AML-193 (cell line): ENCODE measurements around the gene OLAH.
"Not testable (repeated sequence)": the region's sequence is repeated elsewhere in the genome, so short reads cannot be mapped to it uniquely, and the experiment has no call there.

Source experiments
- DNase-seq, 2 experiments: peaks; one replicate each; lab custom pipeline; 2025; lab: John Stamatoyannopoulos, UW

OLAH gene

DNA sequence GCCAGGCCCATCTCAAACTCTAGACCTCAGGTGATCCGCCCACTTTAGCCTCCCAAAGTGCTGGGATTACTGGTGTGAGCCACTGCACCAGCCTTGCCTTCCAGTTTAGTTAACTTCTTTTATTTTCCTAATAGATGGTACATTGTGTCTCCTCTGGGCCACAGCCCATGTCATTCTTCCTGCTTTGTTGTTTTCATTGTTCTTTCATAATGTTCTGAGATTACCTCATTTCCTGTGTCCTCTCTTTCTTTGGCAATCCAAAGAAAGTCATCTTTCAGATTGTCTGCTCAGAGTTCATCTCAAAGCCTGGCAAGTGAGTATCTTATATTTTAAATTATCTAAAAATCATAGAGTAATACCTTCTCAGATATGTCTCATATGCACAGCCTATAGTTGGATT is at the start of gene OLAH:
Gene OLAH, plus strand, starts transcription at position 270 of the 400 bp plus-strand sequence. CDS start 3,346 bp downstream, outside the sequence.
- no peak for DNase-seq

DNA sequence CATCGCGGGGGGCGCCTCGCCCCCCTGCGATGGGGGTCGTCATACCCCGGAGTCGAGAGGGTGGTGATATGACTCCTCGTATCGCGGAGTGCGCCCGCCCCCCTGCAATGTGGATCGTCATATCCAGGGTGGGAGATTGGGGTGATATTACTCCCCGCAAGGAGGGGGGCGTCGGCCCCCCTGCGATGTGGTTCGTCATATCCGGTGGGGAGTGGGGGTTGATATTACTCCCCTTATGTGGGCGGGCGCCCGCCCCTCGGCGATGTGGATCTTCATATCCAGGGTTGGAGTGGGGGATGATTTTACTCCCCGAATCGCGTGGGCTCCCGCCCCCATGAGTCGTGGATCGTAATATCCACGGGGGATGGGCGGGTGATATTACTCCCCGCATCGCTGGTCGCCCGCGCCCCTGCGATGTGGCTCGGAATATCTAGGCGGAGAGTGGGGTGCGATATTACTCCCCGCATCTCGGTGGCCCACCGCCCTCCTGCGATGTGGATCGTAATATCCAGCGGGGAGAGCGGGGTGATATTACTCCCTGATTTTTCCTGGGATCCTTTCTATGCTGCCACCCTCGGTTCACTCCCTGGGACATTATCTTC is 47.7 kb upstream of the OLAH start:
- DNase-seq: no peak

DNA sequence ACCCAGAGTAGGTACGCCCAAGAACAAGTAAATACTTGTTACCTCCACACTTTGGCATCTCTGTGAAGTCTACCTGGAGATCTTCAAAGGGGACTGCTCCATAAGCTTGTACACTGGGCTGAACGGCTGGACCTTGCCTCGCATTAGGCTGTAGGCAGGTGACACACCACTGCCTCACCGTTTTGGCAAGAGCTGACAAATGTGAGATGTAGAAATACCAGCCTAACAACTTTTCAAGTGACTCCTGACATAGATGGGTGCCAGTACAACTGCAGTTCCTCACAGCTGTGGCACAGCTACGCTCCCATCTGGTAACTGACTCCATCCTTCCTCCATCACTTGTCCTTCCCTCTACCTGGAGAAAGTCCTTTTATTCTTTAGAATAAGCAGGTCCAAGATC is 30.2 kb upstream of the OLAH start:
- not testable (repeated sequence) for DNase-seq

DNA sequence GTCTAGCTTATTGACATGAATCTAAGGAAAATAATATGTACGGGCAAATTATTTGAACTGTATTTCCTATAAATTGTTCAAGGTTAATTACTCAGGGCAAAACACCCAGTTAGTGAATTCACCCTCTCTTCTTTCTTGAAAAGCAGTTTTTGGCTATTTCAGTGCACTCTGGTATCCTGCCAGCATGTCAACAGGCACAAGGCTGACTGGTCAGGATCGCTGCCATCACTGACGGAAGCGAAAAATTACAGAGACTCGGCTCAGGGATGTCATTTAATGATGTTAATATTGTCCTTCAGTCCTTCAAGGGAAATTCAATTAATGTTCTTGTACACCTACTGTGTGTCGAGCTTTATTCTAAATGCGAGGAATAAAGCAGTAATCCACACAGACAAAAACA is 28.3 kb upstream of the OLAH start:
- no peak for DNase-seq

- DNase-seq: not testable (repeated sequence)
Observed at GRCh38 chr10:15020966-15021365, 22.8 kb upstream of the OLAH start.

GRCh38 chr10:15023079-15023478 is 20.7 kb upstream of the OLAH start:
- DNase-seq: not testable (repeated sequence)

GRCh38 chr10:15024017-15025004 is 19.4 kb upstream of the OLAH start:
- DNase-seq: not testable (repeated sequence)

GRCh38 chr10:15025040-15025439 is 18.7 kb upstream of the OLAH start:
- DNase-seq: not testable (repeated sequence)

DNA sequence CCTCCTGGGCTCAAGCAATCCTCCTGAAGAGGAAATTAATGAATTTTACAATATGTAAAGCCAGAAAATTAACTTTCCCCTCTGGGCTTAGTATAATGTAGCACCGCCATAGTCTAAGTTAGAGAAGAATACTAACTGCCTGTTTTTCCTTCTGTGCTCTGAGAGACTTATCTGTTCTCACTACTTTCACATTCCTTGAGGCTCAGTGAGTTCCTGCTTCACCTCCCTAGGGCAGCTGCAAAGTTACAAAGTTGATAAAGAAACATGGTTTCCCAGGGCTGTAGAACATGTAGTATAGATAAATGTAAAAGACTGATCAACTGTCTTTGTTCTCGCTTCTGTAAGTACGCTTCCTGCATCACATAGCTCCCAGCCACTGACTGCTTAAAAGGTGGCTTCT is 16.0 kb upstream of the OLAH start:
- no peak for DNase-seq

DNA sequence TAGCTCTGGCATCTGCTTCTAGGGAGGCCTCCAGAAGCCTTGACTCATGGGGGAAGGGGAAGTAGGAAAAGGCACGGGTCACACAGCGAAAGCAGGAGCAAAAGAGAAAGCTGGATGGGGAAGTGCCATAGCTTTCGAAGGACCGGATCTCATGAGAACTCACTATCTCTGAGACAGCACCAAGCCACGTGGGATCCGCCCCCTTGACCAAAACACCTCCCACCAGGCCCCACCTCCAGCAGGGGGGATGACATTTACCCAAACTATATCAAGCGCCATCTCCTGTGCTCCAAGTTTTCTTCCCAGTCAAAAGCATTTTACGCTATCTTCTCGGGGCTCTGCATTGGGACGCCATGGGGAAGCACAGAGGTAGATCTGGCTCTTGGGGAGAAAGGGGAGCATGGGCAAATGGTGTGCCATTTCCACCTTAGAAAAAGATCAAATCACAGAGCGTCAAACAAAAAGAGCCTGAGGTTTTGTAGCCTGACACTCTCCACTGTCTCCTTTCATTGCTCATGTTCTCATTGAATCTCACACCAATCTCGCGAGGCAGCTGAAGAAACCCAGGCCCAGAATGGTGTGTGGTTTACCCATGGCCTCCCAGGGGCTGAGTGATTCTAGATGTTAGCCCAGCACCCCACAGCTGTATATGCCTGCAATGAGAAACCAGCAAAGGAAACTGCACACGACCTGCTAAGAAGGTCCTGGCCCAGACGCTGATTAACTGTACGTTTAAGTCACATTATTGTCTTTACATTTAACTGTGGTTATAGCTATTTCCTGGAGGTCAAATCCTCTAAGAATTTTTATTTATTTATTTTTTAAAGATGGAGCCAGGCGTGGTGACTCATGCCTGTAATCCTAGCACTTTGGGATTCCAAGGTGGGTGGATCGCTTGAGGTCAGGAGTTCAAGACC is 8.1 kb upstream of the OLAH start:
- DNase-seq: no peak

DNA sequence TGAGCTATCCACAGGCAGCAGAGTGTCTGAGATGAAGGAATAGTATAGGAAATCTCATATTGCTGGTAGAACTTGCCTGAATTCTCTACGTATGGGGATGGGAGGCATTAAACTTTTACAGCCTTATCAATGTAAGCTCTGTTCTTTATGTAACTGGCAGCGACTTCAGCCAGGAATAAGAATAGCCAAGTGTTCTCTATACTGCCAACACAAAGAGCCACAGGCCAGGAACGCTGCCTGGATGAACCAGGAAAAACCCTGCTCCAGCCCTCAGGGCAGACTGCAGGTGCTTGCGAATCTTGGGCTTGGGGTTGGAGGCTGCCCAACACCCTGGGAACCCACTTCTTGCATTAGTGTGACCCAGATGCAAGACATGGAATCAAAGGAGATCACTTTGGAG is 6.1 kb upstream of the OLAH start:
- DNase-seq: no peak

- DNase-seq: no peak
Observed at GRCh38 chr10:15038416-15038815, 5.3 kb upstream of the OLAH start.

DNA sequence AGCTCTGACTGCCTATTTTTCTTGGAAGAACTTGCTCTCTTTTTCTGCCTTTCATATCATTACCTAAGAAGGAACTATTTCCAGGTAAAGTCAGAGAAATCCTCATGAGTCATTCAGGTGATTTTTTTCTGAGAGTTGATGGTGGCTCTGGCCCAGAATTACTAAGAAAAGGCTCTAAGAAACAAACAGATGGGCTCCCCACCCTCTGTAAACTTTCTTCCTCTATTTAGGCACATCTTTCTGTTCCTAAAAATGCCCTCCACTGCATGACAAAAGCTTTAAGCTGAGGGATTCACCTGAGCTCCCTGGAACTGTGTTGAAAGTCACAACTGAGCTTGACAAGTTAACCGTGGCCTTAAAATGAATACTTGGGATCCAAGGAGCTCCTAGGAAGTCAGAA is 1.6 kb downstream of the OLAH start:
- DNase-seq: no peak

- no peak for DNase-seq
Observed at GRCh38 chr10:15046626-15047025, 2.9 kb downstream of the OLAH start.

DNA sequence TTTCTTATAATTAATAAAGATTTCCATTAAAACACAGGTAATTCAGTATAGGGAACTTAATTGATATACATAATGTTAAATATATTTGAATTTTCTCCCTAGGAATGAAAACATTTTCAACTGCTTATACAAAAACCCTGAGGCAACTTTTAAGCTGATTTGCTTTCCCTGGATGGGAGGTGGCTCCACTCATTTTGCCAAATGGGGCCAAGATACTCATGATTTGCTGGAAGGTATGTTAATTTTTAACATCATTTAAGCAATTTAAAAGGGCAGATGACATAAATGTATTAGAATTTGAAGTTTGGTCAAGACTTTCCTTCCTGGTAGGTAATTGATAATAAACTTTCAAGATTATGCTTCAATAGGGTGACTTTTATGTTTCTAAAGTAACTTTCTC is 5.8 kb downstream of the OLAH start:
- DNase-seq: no peak

DNA sequence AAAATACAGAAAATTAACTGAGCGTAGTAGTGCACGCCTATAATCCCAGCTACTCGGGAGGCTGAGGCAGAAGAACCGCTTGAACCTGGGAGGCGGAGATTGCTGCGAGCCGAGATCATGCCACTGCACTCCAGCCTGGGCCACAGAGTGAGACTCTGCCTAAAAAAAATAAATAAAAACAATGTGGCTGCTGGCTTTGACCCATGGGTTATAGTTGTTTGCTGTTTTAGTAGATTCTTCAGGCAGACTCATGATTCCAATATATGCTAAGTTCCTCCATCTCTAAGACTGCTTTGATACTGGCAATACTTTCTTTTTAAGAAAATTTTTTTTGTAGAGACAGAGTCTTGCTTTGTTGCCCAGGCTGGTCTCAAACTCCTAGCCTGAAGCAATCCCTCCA is 8.4 kb downstream of the OLAH start:
- DNase-seq: no peak

DNA sequence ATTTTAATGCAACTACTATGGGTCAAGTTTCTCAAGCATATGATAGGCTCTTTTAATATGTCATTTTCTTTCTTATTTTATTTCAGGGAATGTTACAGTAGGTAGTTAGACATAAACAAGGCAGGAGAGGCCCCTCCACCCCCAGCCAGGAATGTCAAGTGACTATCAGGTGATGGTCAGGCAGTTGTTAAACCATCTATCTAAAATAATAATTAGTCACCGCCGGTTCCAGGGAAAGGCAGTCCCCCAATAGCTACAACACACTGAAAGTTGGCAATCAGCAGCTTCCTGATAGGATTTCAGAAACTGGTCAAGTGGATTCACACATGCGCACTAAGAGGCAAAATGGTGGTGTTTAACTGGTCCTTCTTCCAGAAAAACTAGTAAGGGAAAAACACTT is 9.3 kb downstream of the OLAH start:
- DNase-seq: no peak

DNA sequence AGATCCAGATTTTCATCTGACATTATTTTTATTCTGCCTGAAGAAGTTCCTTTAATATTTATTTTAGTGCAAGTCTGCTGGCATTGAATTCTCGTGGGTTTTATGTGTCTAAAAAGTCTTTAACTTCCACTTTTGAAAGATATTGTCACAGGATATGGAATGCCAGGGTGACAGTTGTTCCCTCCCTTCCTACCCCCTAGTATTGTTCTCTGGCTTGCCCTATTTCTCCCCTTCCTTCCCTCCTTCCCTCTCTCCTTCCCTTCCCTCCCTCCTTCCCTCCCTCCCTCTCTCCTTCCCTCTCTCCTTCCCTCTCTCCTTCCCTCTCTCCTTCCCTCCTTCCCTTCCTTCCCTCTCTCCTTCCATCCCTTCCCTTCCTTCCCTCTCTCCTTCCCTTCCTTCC is 14.9 kb downstream of the OLAH start:
- DNase-seq: no peak

- DNase-seq: no peak
Observed at GRCh38 chr10:15059914-15060313, 16.2 kb downstream of the OLAH start.

DNA sequence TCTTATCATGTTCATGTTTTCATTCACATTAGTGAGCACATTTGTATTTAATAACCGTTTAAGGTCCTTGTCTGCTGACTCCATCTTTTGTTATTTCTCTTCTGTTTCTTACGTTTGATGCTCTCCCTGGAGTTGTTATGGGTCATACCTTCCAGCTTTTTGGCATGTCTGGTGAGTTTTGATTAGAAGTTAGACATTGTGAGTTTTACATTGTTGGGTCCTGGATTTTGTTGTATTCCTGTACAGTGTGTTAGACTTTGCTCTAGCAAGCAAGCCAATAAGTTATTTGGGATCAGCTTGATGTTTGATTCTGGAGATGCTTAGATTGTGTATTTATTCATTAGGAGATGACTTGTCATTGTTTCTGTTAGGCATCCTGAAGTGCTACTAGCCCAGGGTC is 16.9 kb downstream of the OLAH start:
- no peak for DNase-seq

DNA sequence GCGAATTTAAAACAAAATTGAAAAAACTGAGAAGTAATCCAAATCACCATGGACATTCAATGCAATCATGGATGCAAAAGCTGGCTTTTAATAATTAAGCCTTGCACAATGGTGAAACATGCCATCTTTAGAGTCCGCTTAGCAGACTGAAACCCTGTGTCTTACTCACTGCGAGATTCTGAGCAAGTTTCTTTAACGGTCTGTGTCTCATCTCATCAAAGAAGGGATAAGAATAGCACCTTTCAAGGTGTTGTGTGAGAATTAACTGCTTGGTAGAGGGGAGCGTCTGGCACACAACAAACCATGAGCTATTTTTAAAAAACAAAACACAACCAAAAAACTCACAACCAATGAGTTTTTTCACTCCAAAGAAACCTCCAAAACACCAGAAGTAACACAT is 23.4 kb downstream of the OLAH start:
- DNase-seq: no peak

DNA sequence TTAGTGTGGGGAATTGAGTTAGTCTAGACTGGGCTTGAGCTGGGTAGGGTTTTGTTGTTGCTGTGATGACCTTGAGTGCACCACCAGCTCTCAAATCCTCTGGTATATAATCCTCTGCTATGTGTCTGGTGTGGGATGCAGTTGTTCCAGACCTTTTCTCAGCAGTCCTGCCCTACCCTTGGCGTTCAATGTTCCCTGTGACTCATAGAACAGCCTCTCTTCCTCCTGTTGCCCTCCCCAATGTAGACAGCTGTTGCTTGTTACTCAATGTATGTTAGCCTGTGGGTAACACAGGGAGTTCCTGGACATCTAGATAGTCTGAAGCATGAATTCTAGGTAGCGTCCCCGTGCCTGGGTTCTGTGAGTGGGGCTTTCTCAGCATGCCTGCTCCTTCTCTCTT is 25.1 kb downstream of the OLAH start:
- DNase-seq: no peak
